Stimulated activated naive B cell treated with anti-CD40 and anti-IgM and Interleukin-4, amounts not matched to agents 10 μg/mL and 1 μg/mL and 100 μg/mL, for 72 hours (primary cell): ENCODE results near the gene UMODL1.

Experiments used
- ATAC-seq, 2 donors: fragments of 150-1000 bp; cut with Tn5 transposase; replicated peaks; 2 replicates each; pipeline ENCODE4 v1.10.0; 2021; ENCODE audit warnings: moderate library complexity in 1 of 2
- DNase-seq: peaks from one replicate; pipeline ENCODE4 v3.0.0; 2021
- H3K27ac Mint-ChIP-seq: one replicate; pipeline ENCODE4 v1.8.0; 2022; ENCODE audit warnings: mild to moderate bottlenecking, mixed read lengths
- H3K27me3 Mint-ChIP-seq, 2 donors: one replicate each; pipeline ENCODE4 v1.8.0; 2022; ENCODE audit warnings: mixed read lengths in 2 of 2
- H3K36me3 Mint-ChIP-seq, 2 donors: one replicate each; pipeline ENCODE4 v1.8.0; 2022; ENCODE audit warnings: mixed read lengths in 2 of 2, mild to moderate bottlenecking in 1 of 2
- H3K4me1 Mint-ChIP-seq, 2 donors: one replicate each; pipeline ENCODE4 v1.8.0; 2022; ENCODE audit warnings: mixed read lengths in 2 of 2, mild to moderate bottlenecking in 1 of 2
- H3K4me3 Mint-ChIP-seq, 2 donors: one replicate each; pipeline ENCODE4 v1.8.0; 2022; ENCODE audit warnings: mild to moderate bottlenecking in 2 of 2, mixed read lengths in 2 of 2, moderate library complexity in 1 of 2
- H3K9me3 Mint-ChIP-seq, 2 donors: one replicate each; pipeline ENCODE4 v1.8.0; 2022; ENCODE audit warnings: mixed read lengths in 2 of 2, mild to moderate bottlenecking in 1 of 2

The UMODL1 gene

DNA sequence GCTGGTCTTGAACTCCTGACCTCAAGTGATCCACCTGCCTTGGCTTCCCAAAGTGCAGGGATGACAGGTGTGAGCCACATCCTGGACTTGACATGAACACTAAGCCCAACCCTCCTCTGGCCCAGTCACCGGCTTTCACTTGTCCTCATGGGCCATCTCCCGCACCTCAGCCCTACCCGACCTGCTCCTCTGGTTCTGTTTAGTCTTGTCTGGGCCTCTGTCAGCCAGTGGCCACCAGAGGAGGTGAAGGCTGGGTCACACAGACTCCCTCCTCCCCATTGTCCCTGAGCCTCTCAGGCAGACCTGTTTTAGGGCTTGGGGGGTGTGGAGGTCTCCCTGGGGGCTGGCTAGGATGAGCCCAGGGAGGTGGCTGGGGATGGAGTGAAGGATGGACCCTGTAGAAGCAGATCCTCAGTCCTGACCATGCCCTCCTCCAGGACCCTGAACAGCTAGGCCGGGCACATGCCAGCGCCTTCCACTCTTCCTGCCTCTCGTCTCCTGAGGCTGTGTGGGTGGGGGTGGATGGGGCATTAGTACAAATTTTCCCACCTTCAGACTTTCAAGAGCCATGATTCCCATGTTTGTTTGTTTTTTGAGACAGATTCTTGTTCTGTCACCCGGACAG, 26.1 kb upstream of the UMODL1 start:
- H3K36me3 Mint-ChIP-seq, result no peaks in the 10 kb centered on the region
- H3K4me1 Mint-ChIP-seq, result peaks cover 0 to 12% of the 10 kb centered on the region in 2 donors
- DNase-seq, result no peak
- H3K27me3 Mint-ChIP-seq, result no peaks in the 10 kb centered on the region
- ATAC-seq, result no peak
- H3K27ac Mint-ChIP-seq, result peak overlapping the region; percentile 9
- H3K9me3 Mint-ChIP-seq, result no peaks in the 10 kb centered on the region
- H3K4me3 Mint-ChIP-seq, result no peak overlapping the region

DNA sequence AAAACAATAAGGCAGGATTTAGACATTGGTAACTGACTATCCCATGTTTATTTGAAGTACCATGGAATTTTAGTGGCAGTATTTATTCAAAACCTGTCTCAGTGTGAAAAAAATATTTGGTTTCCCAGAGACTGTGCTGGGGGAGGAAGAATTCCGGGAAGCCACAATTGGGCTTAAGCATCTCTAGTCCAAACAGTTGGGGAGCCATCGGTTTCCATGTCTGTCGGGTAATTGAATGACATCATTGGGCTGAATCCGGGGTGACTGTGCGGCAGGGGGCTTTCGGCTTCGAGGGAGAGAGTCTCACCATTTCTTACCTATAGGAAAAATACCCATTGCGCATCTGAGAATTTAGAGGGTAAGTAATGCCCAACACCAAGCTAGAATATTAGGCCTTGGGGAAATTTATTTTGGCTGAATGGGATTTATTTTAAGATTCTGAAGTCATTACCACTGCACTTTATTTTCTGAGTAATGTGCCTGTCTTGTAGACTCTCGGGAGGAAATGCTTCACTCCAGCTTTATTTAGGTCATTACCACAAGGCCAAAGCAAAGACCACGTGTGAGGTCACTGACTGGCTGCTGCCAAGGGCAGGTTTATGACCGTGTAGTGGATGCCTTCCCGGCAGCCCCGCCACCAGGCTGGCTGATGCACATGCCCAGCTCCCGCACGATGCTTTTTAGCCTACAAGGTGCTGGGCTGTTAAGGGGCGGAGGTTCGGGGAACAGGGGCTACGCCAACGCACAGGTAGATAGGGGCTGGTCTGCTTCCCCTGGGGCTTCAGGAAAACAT, 23.1 kb upstream of the UMODL1 start:
- DNase-seq (no peak), ATAC-seq (no peak)
- no peak overlapping the region for H3K27ac Mint-ChIP-seq
- H3K9me3 Mint-ChIP-seq, result no peaks in the 10 kb centered on the region
- H3K27me3 Mint-ChIP-seq, result no peaks in the 10 kb centered on the region
- H3K4me3 Mint-ChIP-seq, result no peak overlapping the region
- H3K4me1 Mint-ChIP-seq, result peaks cover 3 to 20% of the 10 kb centered on the region in 2 donors
- no peaks in the 10 kb centered on the region for H3K36me3 Mint-ChIP-seq

DNA sequence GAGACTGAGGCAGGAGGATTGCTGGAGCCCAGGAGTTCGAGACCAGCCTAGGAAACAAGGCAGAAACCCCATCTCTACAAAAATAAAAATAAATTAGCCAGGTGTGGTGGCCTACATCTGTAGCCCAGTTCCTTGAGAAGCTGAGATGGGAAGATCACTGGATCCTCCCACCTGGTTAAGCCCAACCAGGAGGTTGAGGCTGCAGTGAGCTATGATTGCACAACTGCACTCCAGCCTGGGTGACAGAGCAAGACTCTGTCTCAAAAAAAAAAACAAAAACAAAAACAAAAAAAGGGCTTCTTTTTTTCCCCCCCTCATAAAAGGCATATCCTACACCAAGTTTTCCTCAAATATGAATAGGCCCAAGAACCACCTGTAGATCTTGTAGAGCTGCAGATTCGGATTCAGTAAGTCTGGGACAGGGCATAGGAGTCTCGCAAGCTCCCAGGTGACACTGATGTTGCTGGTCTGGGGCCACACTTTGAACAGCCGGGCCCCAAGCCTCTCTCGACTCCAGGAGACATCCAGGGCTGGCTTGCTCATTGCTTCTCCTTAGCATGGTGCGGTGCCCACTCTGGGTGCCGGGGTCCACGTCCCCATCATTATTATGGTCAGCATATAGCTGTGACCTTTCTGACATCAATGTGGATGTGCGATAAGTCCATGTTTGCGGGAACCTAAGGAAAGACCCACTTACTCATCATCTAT, 22.1 kb upstream of the UMODL1 start:
- Mint-ChIP-seq H3K27me3 (no peaks in the 10 kb centered on the region), H3K36me3 (no peaks in the 10 kb centered on the region), H3K9me3 (no peaks in the 10 kb centered on the region), H3K27ac (no peak overlapping the region), H3K4me3 (no peak overlapping the region), H3K4me1 (peaks cover 3 to 20% of the 10 kb centered on the region in 2 donors)
- ATAC-seq, result no peak
- DNase-seq, result no peak

DNA sequence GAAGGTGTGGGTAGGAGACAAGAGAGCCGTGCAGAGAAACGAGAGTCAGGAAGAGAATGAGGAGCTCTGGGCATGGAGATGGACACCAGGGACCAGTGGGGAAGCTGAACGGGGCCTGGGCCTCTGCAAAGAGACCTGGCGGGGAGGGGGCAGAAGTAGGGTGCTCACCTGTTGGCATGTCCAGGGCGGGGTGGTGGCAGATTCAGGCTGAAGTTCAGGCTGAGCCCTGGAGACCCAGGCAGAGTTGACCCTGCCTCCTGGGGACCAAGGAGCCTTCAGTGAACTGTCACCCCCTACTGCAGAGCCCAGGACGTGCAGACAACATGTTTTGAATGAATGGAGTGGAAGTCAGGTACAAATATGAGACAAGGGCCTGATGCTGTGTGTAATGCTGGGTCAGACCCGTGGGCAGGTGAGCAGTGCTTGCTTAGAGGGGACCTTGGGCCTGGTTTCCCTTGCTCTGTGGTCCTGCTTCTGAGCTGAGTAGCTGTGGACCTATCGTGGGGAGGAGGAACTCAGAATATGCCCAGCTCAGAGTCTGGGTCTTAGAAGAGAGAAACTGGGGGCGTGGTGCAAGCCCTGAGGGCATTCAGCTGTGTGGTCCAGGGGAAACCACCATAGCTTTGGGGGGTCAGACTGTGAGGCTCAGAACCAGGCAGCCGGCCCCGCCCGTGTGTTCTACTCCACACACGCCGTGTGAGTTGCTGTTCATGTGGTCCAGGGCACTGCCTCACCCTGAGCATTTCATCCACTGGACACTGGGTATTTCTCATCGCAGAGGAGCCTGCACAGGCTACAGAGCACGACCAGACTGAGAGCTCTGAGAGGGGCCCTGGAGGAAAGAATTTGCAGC, 21.3 kb upstream of the UMODL1 start:
- no peak for DNase-seq
- no peak overlapping the region for H3K4me3 Mint-ChIP-seq

GRCh38 chr21:42051788-42052187, 19.3 kb upstream of the UMODL1 start:
- Mint-ChIP-seq H3K27me3 (no peaks in the 10 kb centered on the region), H3K4me3 (no peak overlapping the region), H3K27ac (no peak overlapping the region), H3K4me1 (peaks cover 5 to 15% of the 10 kb centered on the region in 2 donors), H3K9me3 (no peaks in the 10 kb centered on the region), H3K36me3 (no peaks in the 10 kb centered on the region)
- ATAC-seq, result no peak
- DNase-seq, result no peak

More for the DNA sequence above, 21.3 kb upstream of the UMODL1 start:
- ATAC-seq, result no peak
- H3K27ac Mint-ChIP-seq, result no peak overlapping the region
- no peaks in the 10 kb centered on the region for H3K27me3 Mint-ChIP-seq
- peaks cover 3 to 20% of the 10 kb centered on the region in 2 donors for H3K4me1 Mint-ChIP-seq
- H3K9me3 Mint-ChIP-seq, result no peaks in the 10 kb centered on the region
- no peaks in the 10 kb centered on the region for H3K36me3 Mint-ChIP-seq

- H3K4me3 Mint-ChIP-seq, result no peak overlapping the region
- ATAC-seq, result no peak
- no peak overlapping the region for H3K27ac Mint-ChIP-seq
- no peak for DNase-seq
- H3K27me3 Mint-ChIP-seq, result no peaks in the 10 kb centered on the region
- H3K36me3 Mint-ChIP-seq, result no peaks in the 10 kb centered on the region
- H3K4me1 Mint-ChIP-seq, result peaks cover 24 to 29% of the 10 kb centered on the region in 2 donors
- H3K9me3 Mint-ChIP-seq, result no peaks in the 10 kb centered on the region
Observed at GRCh38 chr21:42055425-42055824, 15.7 kb upstream of the UMODL1 start.

DNA sequence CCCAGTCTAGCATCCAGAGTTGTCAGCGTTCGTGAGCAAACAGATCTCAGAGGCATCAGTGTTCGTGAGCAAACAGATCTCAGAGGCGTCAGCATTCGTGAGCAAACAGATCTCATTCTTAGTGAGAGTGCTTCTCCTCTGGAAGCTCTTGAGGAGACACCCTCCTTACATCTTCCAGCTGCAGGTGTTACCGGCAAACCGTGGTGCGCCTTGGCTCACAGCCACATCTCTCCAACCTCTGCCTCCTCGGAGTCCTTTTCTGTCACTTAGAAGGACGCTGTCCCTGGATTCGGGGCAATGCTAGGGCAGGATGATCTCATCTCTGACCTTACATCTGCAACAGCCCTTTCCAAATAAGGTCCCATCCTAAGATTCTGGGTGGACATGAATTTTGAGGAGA, 14.6 kb upstream of the UMODL1 start:
- Mint-ChIP-seq H3K9me3 (no peaks in the 10 kb centered on the region), H3K27me3 (no peaks in the 10 kb centered on the region), H3K36me3 (no peaks in the 10 kb centered on the region), H3K4me1 (peaks cover 34 to 36% of the 10 kb centered on the region in 2 donors), H3K27ac (peak overlapping the region; percentile 70), H3K4me3 (no peak overlapping the region)
- no peak for ATAC-seq
- no peak for DNase-seq

DNA sequence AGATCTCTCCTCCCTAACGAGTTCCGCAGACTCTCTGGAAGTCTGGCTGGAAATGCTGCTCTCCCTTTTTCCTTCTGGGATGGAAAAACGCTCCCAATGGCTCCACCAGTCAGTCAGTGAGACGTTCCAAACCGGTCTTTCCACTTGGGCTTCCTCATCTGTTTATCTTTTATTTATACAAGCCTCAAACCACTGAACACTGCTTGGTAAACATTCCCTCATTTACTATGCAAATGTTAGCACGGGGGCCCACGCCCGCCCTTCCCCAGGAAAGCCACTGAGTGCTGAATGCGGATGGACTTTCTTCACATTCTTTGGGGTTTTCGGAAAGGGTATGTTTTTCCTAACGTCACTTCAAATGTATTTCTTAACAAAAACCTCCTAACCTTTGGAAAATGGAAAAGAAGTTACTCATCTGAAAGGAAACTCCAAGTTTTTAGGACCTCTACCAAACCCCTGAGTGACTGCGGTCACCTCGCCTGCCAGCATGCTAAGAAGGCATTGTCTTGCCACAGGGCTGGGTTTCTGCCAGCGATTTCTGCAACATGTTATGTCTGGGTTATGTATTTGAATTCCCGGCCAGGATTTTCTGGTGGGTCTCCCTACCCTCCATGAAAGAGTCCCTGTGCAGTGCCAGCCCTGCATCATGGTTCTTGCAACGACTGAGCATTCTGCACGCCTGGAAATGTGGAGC, 14.0 kb upstream of the UMODL1 start:
- Mint-ChIP-seq H3K36me3 (no peaks in the 10 kb centered on the region), H3K9me3 (no peaks in the 10 kb centered on the region), H3K27ac (no peak overlapping the region), H3K4me3 (no peak overlapping the region), H3K4me1 (peaks cover 38 to 43% of the 10 kb centered on the region in 2 donors), H3K27me3 (no peaks in the 10 kb centered on the region)
- DNase-seq (no peak), ATAC-seq (no peak)

DNA sequence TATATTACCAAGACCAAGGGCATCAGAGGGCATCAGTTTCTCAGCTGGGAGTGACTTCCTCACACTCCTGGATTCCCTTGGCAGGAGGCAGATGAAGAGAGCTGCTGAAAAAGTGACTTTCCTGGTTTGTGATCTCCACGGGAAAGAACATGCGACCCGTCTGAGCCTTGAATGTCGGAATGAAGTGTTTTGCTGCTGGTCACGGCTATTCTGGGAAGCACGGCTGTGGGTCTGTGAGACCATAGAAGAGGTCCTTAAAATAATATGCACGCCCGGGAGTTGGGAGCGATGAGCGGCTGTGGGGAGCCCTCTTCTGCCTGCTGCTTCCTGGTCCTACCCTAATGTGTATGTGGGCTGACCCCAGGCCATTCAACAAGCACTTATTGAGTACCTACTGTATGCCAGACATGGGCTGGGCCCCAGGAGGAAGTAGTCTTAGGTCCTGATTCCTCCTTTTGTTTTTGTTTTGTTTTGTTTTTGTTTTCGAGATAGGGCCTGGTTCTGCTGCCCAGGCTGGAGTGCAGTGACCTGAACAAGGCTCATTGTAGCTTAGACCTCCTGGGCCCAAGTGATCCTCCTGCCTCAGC, 13.2 kb upstream of the UMODL1 start:
- H3K27ac Mint-ChIP-seq, result peak overlapping the region; percentile 6
- no peak overlapping the region for H3K4me3 Mint-ChIP-seq
- no peaks in the 10 kb centered on the region for H3K36me3 Mint-ChIP-seq
- H3K27me3 Mint-ChIP-seq, result no peaks in the 10 kb centered on the region
- ATAC-seq (no peak), DNase-seq (no peak)
- peaks cover 46 to 51% of the 10 kb centered on the region in 2 donors for H3K4me1 Mint-ChIP-seq
- no peaks in the 10 kb centered on the region for H3K9me3 Mint-ChIP-seq

GRCh38 chr21:42058631-42059111, 12.4 kb upstream of the UMODL1 start:
- H3K27ac Mint-ChIP-seq, result no peak overlapping the region
- ATAC-seq, result no peak
- H3K4me3 Mint-ChIP-seq, result no peak overlapping the region
- H3K4me1 Mint-ChIP-seq, result peaks cover 50 to 58% of the 10 kb centered on the region in 2 donors
- H3K9me3 Mint-ChIP-seq, result no peaks in the 10 kb centered on the region
- DNase-seq, result no peak
- H3K27me3 Mint-ChIP-seq, result no peaks in the 10 kb centered on the region
- H3K36me3 Mint-ChIP-seq, result no peaks in the 10 kb centered on the region

- no peak for ATAC-seq
- peaks cover 55 to 63% of the 10 kb centered on the region in 2 donors for H3K4me1 Mint-ChIP-seq
- no peaks in the 10 kb centered on the region for H3K27me3 Mint-ChIP-seq
Observed at GRCh38 chr21:42059141-42059540, 12.0 kb upstream of the UMODL1 start.

DNA sequence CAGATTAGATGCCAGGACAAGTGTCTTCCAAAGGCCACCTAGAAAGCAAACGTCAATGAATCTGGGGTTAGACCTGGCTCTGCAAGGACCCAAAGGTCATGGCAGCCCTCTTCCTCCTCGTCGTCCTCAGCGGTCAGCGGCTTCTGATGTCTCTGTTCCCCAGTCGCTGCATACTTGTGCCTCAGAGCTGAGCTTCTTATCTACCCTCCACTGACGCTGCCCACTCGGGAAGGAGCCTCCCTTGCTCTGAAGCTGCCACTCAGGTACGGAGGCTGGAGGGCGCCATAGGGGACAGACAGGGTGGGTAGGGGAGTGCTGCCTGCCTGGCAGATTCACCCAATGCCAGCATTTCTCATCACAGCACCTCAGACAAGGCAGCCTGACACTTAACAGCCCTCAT, 11.4 kb upstream of the UMODL1 start:
- Mint-ChIP-seq H3K4me1 (peaks cover 60 to 69% of the 10 kb centered on the region in 2 donors), H3K27ac (no peak overlapping the region)
- ATAC-seq, result no peak

More at GRCh38 chr21:42059141-42059540, 12.0 kb upstream of the UMODL1 start:
- Mint-ChIP-seq H3K9me3 (no peaks in the 10 kb centered on the region), H3K27ac (no peak overlapping the region), H3K36me3 (no peaks in the 10 kb centered on the region), H3K4me3 (no peak overlapping the region)
- no peak for DNase-seq

DNA sequence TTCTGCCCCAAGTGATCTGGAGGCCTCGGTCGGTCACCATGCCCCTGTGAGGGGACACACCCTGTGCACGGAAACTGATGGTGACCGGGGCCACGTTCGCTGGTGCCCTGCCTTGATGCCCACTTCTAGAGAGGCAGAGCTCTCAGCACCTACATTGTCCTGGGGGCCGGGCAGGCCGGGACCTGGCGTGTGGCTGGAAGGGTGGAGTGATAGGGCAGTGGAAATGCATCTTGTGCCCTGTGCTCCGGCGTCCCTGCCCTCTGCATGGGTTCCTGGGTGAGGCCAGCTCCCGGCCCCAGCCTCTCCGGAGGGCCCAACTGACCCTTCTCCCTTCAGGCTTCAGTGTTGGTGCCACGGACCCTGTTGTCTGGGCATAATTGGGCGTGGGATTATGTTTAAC, 11.0 kb upstream of the UMODL1 start:
- no peaks in the 10 kb centered on the region for H3K27me3 Mint-ChIP-seq
- DNase-seq (no peak), ATAC-seq (no peak)
- H3K9me3 Mint-ChIP-seq, result no peaks in the 10 kb centered on the region
- no peak overlapping the region for H3K4me3 Mint-ChIP-seq
- peak overlapping the region; percentile 20 for H3K27ac Mint-ChIP-seq
- peaks cover 61 to 73% of the 10 kb centered on the region in 2 donors for H3K4me1 Mint-ChIP-seq
- no peaks in the 10 kb centered on the region for H3K36me3 Mint-ChIP-seq

More for the DNA sequence above, 11.4 kb upstream of the UMODL1 start:
- no peak overlapping the region for H3K4me3 Mint-ChIP-seq
- no peaks in the 10 kb centered on the region for H3K27me3 Mint-ChIP-seq
- DNase-seq, result no peak
- no peaks in the 10 kb centered on the region for H3K36me3 Mint-ChIP-seq
- H3K9me3 Mint-ChIP-seq, result no peaks in the 10 kb centered on the region
